PC-3 (cell line): Measurements from ENCODE around the gene NECAB2. TPM values are rescaled to one million over a fixed set of nuclear protein-coding genes. Genes with fewer than 3 reads are reported as not detected.

Experiments
- ATAC-seq: fragments of 200-7000 bp; cut with Tn5 transposase; 2 replicates; pipeline ENCODE4 v1.9.1; 2020; ENCODE audit warnings: mild to moderate bottlenecking, moderate library complexity
- BruUV-seq: library from RNA; stranded (reverse); fragments of 400-500 nt; replicated peaks from 2 replicates; lab custom pipeline; 2021; lab: Mats Ljungman, UMichigan
- CTCF ChIA-PET: fragments of 300-600 bp; sonication (Branson Sonifier 250); formaldehyde crosslinking; loops from one replicate; lab custom pipeline; 2022; ENCODE audit warnings: antibody characterized with exemption; lab: Charles Lee
- POLR2A ChIA-PET: fragments of 300-600 bp; sonication (Branson Sonifier 250); formaldehyde crosslinking; loops from one replicate; lab custom pipeline; 2022; ENCODE audit warnings: antibody characterized with exemption; ENCODE audit not compliant: unreplicated experiment; lab: Charles Lee
- DNase-seq: peaks from one replicate; pipeline ENCODE4 v3.0.0-alpha.2; 2015
- H2AFZ ChIP-seq: fragments of 300-600 bp; sonication (generic); 2 replicates; pipeline ENCODE4 v1.6.0; 2016; ENCODE audit warnings: antibody characterized with exemption, low read length
- H3F3A ChIP-seq: fragments of 300-600 bp; sonication (generic); one replicate; pipeline ENCODE4 v1.6.0; 2017; ENCODE audit warnings: antibody characterized with exemption, low read length, control low read depth, mild to moderate bottlenecking; ENCODE audit not compliant: unreplicated experiment
- H3K27ac ChIP-seq: fragments of 300-600 bp; sonication (generic); 2 replicates; pipeline ENCODE4 v1.5.1; 2016; ENCODE audit warnings: mild to moderate bottlenecking, low read length
- H3K27me3 ChIP-seq: fragments of 300-600 bp; sonication (generic); 2 replicates; pipeline ENCODE4 v1.6.1; 2016; ENCODE audit warnings: low read length, mixed read lengths
- H3K36me3 ChIP-seq: fragments of 300-600 bp; sonication (generic); 2 replicates; pipeline ENCODE4 v1.6.1; 2016; ENCODE audit warnings: low read depth, mixed run types, low read length, mixed read lengths
- H3K4me1 ChIP-seq: fragments of 300-600 bp; sonication (generic); 2 replicates; pipeline ENCODE4 v1.5.1; 2016; ENCODE audit warnings: low read length; ENCODE audit not compliant: insufficient read depth
- H3K4me2 ChIP-seq: fragments of 300-600 bp; sonication (generic); 2 replicates; pipeline ENCODE4 v1.6.0; 2016; ENCODE audit warnings: low read length
- H3K4me3 ChIP-seq: fragments of 300-600 bp; sonication (generic); 2 replicates; pipeline ENCODE4 v1.5.1; 2016; ENCODE audit warnings: mild to moderate bottlenecking, low read length, mixed read lengths
- H3K79me2 ChIP-seq: fragments of 300-600 bp; sonication (generic); 2 replicates; pipeline ENCODE4 v1.6.1; 2017; ENCODE audit warnings: low read length, mixed read lengths
- H3K9ac ChIP-seq: fragments of 300-600 bp; sonication (generic); 2 replicates; pipeline ENCODE4 v1.6.0; 2016; ENCODE audit warnings: mild to moderate bottlenecking, low read length
- H3K9me2 ChIP-seq: fragments of 300-600 bp; sonication (generic); replicated peaks from 2 replicates; pipeline ENCODE4 v1.6.1; 2016; ENCODE audit warnings: mixed run types, low read length, mixed read lengths
- H3K9me3 ChIP-seq: fragments of 300-600 bp; sonication (generic); 2 replicates; pipeline ENCODE4 v1.6.1; 2016; ENCODE audit warnings: low read length, mixed read lengths
- H4K20me1 ChIP-seq: fragments of 300-600 bp; sonication (generic); 2 replicates; pipeline ENCODE4 v1.6.1; 2016; ENCODE audit warnings: low read length, mixed read lengths
- EZH2 ChIP-seq: fragments of 300-600 bp; sonication (generic); IDR thresholded peaks from one replicate; pipeline ENCODE4 v1.6.1; 2017; ENCODE audit warnings: antibody characterized with exemption, mild to moderate bottlenecking, low read length; ENCODE audit not compliant: unreplicated experiment
- EZH2phosphoT487 ChIP-seq: fragments of 300-600 bp; sonication (generic); IDR thresholded peaks from 2 replicates; pipeline ENCODE4 v1.6.1; 2018; ENCODE audit warnings: mild to moderate bottlenecking, antibody characterized with exemption, low read length, borderline replicate concordance
- intact Hi-C: fragments of 100-400 bp; cut with micrococcal nuclease; formaldehyde crosslinking; loops from 2 replicates; pipeline ENCODE4 v1.9.0; 2023
- total RNA-seq: library from RNA; depleted of rRNA; stranded (reverse); fragments of >200 nt; gene quantifications from 2 replicates; pipeline ENCODE4 v1.2.3, GENCODE V29; 2014
- TF ChIP-seq, protein P1 (sequence below): fragments of 300-600 bp; sonication (generic); conservative IDR thresholded peaks from 2 replicates; pipeline ENCODE4 v1.5.1; 2017; ENCODE audit warnings: antibody characterized with exemption, low read depth, mild to moderate bottlenecking, low read length

The NECAB2 gene
- total RNA-seq, 1 experiment from 2014 or later: 0.22 TPM

DNA sequence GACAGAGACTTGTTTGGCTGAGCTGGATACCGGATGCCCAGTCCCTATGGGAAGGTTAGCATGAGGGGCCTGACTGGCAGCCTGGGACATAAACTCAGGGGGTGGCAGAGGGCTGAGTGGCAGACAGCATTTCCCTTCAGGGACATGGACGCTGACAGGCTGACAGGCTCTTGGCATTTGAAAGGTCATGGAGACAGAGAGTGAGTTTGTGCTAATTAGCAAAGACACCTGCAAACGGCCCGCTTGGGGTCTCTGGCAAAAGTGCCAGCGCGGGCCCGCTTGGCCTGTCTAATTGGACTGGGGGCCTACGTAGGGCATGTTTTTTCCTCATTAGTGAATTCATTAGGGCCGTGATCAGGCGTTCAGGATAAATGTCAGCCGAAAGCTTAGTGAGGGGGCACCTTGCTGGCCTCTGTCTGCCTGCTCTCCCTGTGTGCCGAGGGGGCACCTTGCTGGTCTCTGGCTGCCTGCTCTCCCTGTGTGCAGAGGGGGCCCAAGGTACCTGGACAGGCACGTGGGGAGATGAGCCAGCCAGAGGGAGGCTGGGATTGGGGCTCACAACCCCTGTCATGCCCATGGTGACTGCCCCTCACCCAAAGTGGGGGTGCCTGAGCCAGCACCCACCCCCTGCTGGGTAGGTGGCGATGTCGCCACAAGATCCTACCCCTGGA, 7.7 kb downstream of the NECAB2 start:
- Histone ChIP-seq H3F3A (no peaks in the 10 kb centered on the region), H3K27ac (no peak overlapping the region), H3K79me2 (no peaks in the 10 kb centered on the region), H3K36me3 (no peaks in the 10 kb centered on the region), H3K4me2 (no peak overlapping the region), H3K27me3 (no peaks in the 10 kb centered on the region), H3K9ac (no peak overlapping the region), H3K9me2 (no peaks in the 10 kb centered on the region), H2AFZ (no peak overlapping the region), H3K9me3 (no peaks in the 10 kb centered on the region), H3K4me3 (no peak overlapping the region), H3K4me1 (no peaks in the 10 kb centered on the region), H4K20me1 (no peaks in the 10 kb centered on the region)
- ChIA-PET POLR2A (no interaction called here), CTCF (no interaction called here)
- no TSS peak for BruUV-seq
- ATAC-seq (no peak), DNase-seq (no peak)
- intact Hi-C loops: no loop called here
- TF ChIP-seq, protein P1, sequence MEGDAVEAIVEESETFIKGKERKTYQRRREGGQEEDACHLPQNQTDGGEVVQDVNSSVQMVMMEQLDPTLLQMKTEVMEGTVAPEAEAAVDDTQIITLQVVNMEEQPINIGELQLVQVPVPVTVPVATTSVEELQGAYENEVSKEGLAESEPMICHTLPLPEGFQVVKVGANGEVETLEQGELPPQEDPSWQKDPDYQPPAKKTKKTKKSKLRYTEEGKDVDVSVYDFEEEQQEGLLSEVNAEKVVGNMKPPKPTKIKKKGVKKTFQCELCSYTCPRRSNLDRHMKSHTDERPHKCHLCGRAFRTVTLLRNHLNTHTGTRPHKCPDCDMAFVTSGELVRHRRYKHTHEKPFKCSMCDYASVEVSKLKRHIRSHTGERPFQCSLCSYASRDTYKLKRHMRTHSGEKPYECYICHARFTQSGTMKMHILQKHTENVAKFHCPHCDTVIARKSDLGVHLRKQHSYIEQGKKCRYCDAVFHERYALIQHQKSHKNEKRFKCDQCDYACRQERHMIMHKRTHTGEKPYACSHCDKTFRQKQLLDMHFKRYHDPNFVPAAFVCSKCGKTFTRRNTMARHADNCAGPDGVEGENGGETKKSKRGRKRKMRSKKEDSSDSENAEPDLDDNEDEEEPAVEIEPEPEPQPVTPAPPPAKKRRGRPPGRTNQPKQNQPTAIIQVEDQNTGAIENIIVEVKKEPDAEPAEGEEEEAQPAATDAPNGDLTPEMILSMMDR: no peak
- TF ChIP-seq EZH2 (no peak), EZH2phosphoT487 (no peak)

DNA sequence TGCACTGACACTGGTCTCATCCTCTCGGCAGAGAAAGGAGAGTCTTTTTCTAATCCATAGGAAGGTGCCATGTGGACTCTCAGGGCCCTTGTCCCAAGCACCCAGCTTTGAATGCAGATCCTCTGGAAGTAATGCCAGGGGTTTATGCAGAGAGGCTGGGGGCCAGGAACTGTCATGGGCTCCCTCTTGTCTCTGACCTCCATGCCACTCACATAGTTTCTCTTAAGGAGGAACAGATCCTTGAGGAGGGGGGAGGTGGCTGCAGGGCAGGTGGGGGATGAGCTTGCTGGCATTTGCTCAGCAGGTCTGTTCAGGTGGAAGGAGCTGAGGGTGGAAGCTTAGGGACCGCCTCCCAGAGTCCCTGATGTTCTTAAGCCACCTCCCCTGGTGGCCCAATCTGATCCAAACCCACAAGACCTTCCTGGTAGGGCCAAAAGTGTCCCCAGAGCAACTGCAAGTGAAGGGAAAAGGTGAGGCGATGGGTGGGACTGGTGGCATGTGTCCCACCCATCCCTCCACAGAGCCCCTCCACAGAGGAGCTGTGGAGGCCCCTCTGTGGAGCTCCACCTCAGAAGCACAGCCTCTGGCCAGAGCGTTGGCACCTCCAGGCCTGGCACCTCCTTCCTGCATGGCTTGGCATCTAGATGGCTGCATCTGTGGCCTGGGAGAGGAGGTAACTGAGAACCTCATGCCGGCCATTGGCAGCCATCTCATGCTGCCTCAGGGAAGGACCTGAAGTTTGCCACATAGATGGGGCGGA, 9.2 kb downstream of the NECAB2 start:
- no peak for TF ChIP-seq EZH2
- TF ChIP-seq, protein P1: no peak
- TF ChIP-seq EZH2phosphoT487: no peak
- Histone ChIP-seq H3K27ac (no peak overlapping the region), H3K9me2 (no peaks in the 10 kb centered on the region), H3K4me1 (no peaks in the 10 kb centered on the region), H3K9me3 (no peaks in the 10 kb centered on the region), H2AFZ (no peak overlapping the region), H3K4me2 (no peak overlapping the region), H3K79me2 (no peaks in the 10 kb centered on the region), H3F3A (no peaks in the 10 kb centered on the region), H3K27me3 (no peaks in the 10 kb centered on the region), H3K4me3 (no peak overlapping the region), H4K20me1 (no peaks in the 10 kb centered on the region), H3K9ac (no peak overlapping the region), H3K36me3 (no peaks in the 10 kb centered on the region)
- CTCF ChIA-PET: no interaction called here
- BruUV-seq: no TSS peak
- ATAC-seq: no peak
- no peak for DNase-seq
- POLR2A ChIA-PET: no interaction called here
- intact Hi-C loops: no loop called here

DNA sequence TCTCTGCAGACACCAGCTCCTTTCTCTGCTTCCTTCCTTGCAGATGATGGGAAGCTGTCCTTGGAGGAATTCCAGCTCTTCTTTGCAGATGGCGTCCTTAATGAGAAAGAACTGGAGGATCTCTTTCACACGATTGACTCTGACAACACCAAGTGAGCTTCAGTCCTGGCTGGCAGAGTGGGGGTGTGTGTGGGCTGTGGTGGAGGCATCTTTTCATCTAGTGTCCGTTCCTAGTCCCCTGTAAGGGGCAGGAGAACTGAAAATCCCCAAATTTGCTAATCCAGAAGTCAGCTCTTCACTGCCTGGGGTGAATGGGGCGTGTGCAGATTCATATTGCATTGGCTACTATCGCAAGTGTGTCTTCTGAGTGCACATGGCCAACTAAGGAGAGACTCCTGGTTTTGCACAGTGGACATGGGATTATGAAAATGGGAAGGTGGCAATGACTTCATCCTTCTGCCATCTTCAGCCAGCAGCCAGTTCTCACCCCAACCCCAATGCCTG, 10.4 kb downstream of the NECAB2 start:
- Histone ChIP-seq H3K4me2 (no peak overlapping the region), H3K9ac (no peak overlapping the region), H3K4me1 (no peaks in the 10 kb centered on the region), H3K4me3 (no peak overlapping the region), H3K27ac (no peak overlapping the region), H3K9me2 (no peaks in the 10 kb centered on the region), H3K27me3 (no peaks in the 10 kb centered on the region), H2AFZ (no peak overlapping the region), H3K36me3 (no peaks in the 10 kb centered on the region), H3K79me2 (no peaks in the 10 kb centered on the region), H3F3A (no peaks in the 10 kb centered on the region), H4K20me1 (no peaks in the 10 kb centered on the region), H3K9me3 (no peaks in the 10 kb centered on the region)
- ATAC-seq (no peak), DNase-seq (no peak)
- TF ChIP-seq, protein P1: no peak
- no peak for TF ChIP-seq EZH2
- TF ChIP-seq EZH2phosphoT487: no peak
- no TSS peak for BruUV-seq
- ChIA-PET CTCF (no interaction called here), POLR2A (no interaction called here)
- intact Hi-C loops: no loop called here
